ENCODE results near the gene PTPRN2.

DNA sequence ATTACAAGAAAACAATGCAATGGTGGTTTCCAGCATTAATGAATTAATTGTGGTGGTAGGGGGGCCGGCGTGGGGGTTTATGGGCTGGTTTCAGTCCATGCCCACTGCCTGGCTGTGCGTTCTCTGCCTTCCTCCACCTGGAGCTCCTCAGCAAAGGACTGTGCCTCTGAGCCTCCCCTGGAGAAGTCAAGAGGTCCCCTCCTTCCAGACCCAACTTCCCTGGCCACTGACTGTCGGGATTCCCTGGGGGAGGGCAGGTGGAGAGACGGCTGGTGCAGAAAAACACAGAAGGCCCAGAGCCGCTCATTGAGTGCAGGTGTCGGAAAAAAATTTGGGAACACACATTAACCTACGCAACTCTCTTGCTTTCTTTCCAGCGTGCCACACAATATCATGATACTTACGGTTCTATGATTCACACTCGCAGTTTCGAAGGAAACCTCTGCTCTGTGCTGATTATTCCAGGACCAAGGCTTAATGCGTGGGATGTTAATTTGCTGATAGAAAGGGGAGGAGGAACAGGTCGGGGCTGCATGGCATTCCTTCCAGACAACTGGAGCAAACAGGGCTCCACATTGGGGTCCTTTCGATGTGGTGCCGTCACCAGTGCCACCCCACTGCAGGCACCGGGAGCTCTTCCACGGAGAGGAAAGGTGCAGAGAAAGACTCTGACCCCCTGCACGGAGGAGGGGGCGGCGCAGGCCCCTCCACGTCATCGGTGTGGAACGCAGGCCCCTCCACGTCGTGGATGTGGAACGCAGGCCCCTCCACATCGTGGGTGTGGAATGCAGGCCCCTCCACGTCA lies 744.1 kb downstream of the PTPRN2 start:
- TF ChIP-seq, protein P1, sequence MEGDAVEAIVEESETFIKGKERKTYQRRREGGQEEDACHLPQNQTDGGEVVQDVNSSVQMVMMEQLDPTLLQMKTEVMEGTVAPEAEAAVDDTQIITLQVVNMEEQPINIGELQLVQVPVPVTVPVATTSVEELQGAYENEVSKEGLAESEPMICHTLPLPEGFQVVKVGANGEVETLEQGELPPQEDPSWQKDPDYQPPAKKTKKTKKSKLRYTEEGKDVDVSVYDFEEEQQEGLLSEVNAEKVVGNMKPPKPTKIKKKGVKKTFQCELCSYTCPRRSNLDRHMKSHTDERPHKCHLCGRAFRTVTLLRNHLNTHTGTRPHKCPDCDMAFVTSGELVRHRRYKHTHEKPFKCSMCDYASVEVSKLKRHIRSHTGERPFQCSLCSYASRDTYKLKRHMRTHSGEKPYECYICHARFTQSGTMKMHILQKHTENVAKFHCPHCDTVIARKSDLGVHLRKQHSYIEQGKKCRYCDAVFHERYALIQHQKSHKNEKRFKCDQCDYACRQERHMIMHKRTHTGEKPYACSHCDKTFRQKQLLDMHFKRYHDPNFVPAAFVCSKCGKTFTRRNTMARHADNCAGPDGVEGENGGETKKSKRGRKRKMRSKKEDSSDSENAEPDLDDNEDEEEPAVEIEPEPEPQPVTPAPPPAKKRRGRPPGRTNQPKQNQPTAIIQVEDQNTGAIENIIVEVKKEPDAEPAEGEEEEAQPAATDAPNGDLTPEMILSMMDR (conservative IDR thresholded peaks at IDR 0.05; ENCODE audit: low read depth, low read length), result no peak
- no peak for TF ChIP-seq EZH2 (IDR thresholded peaks at IDR 0.05; ENCODE audit: borderline replicate concordance, low read depth, low read length, poor library complexity, severe bottlenecking)

All from A673 (cell line).